ENCODE measurements around the gene CCL13.

GRCh38 chr17:34349751-34350150, 6.5 kb upstream of the CCL13 start:
- TF ChIP-seq FOXK2 (IDR thresholded peaks at IDR 0.05) (no peak), REST (IDR thresholded peaks at IDR 0.05; ENCODE audit: low read depth, low read length) (no peak)

All from GM12878 (cell line).